HEK293T (cell line): ENCODE results near the gene SPAG16.

ENCODE experiments used
- CTCF ChIA-PET: fragments of 350-600 bp; formaldehyde crosslinking; extraction: SDS; loops from one replicate; lab custom pipeline; 2021; ENCODE audit warnings: antibody characterized with exemption, inconsistent platforms; lab: Yijun Ruan, JAX
- POLR2A ChIA-PET: fragments of 350-600 bp; formaldehyde crosslinking; extraction: SDS; loops from one replicate; lab custom pipeline; 2020; ENCODE audit warnings: antibody characterized with exemption, inconsistent platforms; lab: Yijun Ruan, JAX
- DNase-seq: peaks from one replicate; pipeline ENCODE4 v3.0.0; 2012; ENCODE audit warnings: mixed read lengths; ENCODE audit errors: extremely low spot score
- ARNT ChIP-seq: fragments of 450-650 bp; IDR thresholded peaks from 2 replicates; pipeline ENCODE4 v1.6.1; 2017; ENCODE audit warnings: mild to moderate bottlenecking
- BHLHE40 ChIP-seq: fragments of 450-650 bp; IDR thresholded peaks from 2 replicates; pipeline ENCODE4 v1.6.1; 2016; ENCODE audit warnings: mild to moderate bottlenecking, moderate library complexity, borderline replicate concordance
- CTBP1 ChIP-seq: fragments of 450-650 bp; IDR thresholded peaks from 2 replicates; pipeline ENCODE4 v1.6.1; 2016; ENCODE audit warnings: borderline replicate concordance
- ELF4 ChIP-seq: fragments of 450-650 bp; IDR thresholded peaks from 2 replicates; pipeline ENCODE4 v1.6.1; 2017; ENCODE audit warnings: antibody characterized with exemption
- FOXA1 ChIP-seq: fragments of 450-650 bp; IDR thresholded peaks from 2 replicates; pipeline ENCODE4 v1.6.1; 2016; ENCODE audit warnings: mild to moderate bottlenecking
- FOXK2 ChIP-seq: fragments of 450-650 bp; IDR thresholded peaks from 2 replicates; pipeline ENCODE4 v1.6.1; 2016; ENCODE audit warnings: mild to moderate bottlenecking
- FOXM1 ChIP-seq: fragments of 450-650 bp; IDR thresholded peaks from 2 replicates; pipeline ENCODE4 v1.6.1; 2017; ENCODE audit warnings: mild to moderate bottlenecking, borderline replicate concordance
- HDGF ChIP-seq: fragments of 450-650 bp; IDR thresholded peaks from 2 replicates; pipeline ENCODE4 v1.6.1; 2017; ENCODE audit warnings: antibody characterized with exemption, borderline replicate concordance
- L3MBTL2 ChIP-seq: fragments of 450-650 bp; conservative IDR thresholded peaks from 2 replicates; pipeline ENCODE4 v1.6.1; 2016; ENCODE audit warnings: mild to moderate bottlenecking
- LEF1 ChIP-seq: fragments of 450-650 bp; IDR thresholded peaks from 2 replicates; pipeline ENCODE4 v1.6.1; 2017; ENCODE audit warnings: mild to moderate bottlenecking, borderline replicate concordance
- NFRKB ChIP-seq: fragments of 450-650 bp; IDR thresholded peaks from 2 replicates; pipeline ENCODE4 v1.6.1; 2016; ENCODE audit warnings: mild to moderate bottlenecking, moderate library complexity
- PKNOX1 ChIP-seq: fragments of 450-650 bp; IDR thresholded peaks from 2 replicates; pipeline ENCODE4 v1.6.1; 2016
- SP1 ChIP-seq: fragments of 450-650 bp; IDR thresholded peaks from 2 replicates; pipeline ENCODE4 v1.6.1; 2017
- SUZ12 ChIP-seq: fragments of 450-650 bp; IDR thresholded peaks from 2 replicates; pipeline ENCODE4 v1.6.1; 2016; ENCODE audit warnings: mild to moderate bottlenecking
- TARDBP ChIP-seq: fragments of 450-650 bp; IDR thresholded peaks from 2 replicates; pipeline ENCODE4 v1.6.1; 2016
- ZNF384 ChIP-seq: fragments of 450-650 bp; IDR thresholded peaks from 2 replicates; pipeline ENCODE4 v1.6.1; 2016

Gene SPAG16

GRCh38 chr2:214014551-214015220 lies 730.4 kb downstream of the SPAG16 start:
- CTCF ChIA-PET: interaction anchor here (0.6 kb wide), 1 partner anchor 331 kb away, joined by 3 read pairs; no protein-coding TSS in a partner anchor
- no peak for DNase-seq
- POLR2A ChIA-PET: no interaction called here
- TF ChIP-seq SP1: no peak

GRCh38 chr2:214019229-214019972 lies 735.1 kb downstream of the SPAG16 start:
- ChIA-PET POLR2A (no interaction called here), CTCF (no interaction called here)
- DNase-seq: no peak
- TF ChIP-seq FOXM1 (no peak), SP1 (no peak), PKNOX1 (no peak), FOXK2 (no peak), ELF4 (no peak), ZNF384 (no peak), ARNT (no peak), NFRKB (no peak)

- no peak for DNase-seq
- POLR2A ChIA-PET: no interaction called here
- TF ChIP-seq ARNT (no peak), TARDBP (no peak), HDGF (no peak), L3MBTL2 (no peak), PKNOX1 (no peak), BHLHE40 (no peak), ZNF384 (no peak), SP1 (no peak), CTBP1 (no peak), SUZ12 (no peak), LEF1 (no peak), NFRKB (no peak), FOXM1 (no peak), ELF4 (no peak), FOXA1 (no peak), FOXK2 (no peak)
- CTCF ChIA-PET: no interaction called here
Measured at GRCh38 chr2:214019973-214020345, 735.7 kb downstream of the SPAG16 start.

GRCh38 chr2:214029190-214029589 lies 744.9 kb downstream of the SPAG16 start:
- no peak for TF ChIP-seq PKNOX1
- no peak for TF ChIP-seq FOXA1
- TF ChIP-seq BHLHE40: no peak
- no peak for TF ChIP-seq FOXM1
- no peak for TF ChIP-seq FOXK2
- no peak for TF ChIP-seq CTBP1
- no peak for TF ChIP-seq HDGF
- TF ChIP-seq ELF4: no peak
- no peak for TF ChIP-seq SUZ12
- no peak for TF ChIP-seq SP1
- no peak for TF ChIP-seq L3MBTL2
- TF ChIP-seq TARDBP: no peak
- no peak for TF ChIP-seq NFRKB
- no peak for TF ChIP-seq LEF1
- no peak for TF ChIP-seq ARNT
- no peak for TF ChIP-seq ZNF384
- DNase-seq: no peak
- POLR2A ChIA-PET: no interaction called here
- CTCF ChIA-PET: no interaction called here

GRCh38 chr2:214031566-214031965 lies 747.3 kb downstream of the SPAG16 start:
- CTCF ChIA-PET: no interaction called here
- POLR2A ChIA-PET: no interaction called here
- TF ChIP-seq SUZ12 (no peak), FOXM1 (no peak), ZNF384 (no peak), L3MBTL2 (no peak), PKNOX1 (no peak), TARDBP (no peak), BHLHE40 (no peak), CTBP1 (no peak), SP1 (no peak), ARNT (no peak), LEF1 (no peak), HDGF (no peak), NFRKB (no peak), FOXK2 (no peak), ELF4 (no peak), FOXA1 (no peak)
- DNase-seq: no peak
